ENCODE measurements around the gene L3MBTL4.
A peak's percentile ranks its signal among the peaks of the same experiment; 100 is the strongest.

L3MBTL4 gene

DNA sequence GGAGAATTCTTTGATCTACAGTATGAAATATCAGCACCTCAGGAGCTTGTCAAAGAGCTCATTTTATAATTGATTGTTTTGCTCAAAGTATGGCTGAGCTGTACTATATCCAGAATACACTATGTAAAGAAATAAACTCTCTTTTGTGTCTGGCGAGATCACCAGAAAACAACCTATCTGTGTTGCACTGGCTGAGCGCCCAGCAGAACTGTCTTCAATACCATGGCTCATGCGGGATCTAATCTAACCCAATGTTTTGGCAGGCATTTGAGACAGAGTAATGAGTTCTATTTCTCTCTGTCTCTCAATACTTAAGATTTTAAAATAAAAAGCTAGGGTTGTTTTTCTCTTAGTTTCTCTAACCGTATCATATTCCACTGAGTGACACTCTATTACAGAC, 192.4 kb downstream of the L3MBTL4 start:
- TF ChIP-seq, protein P1, sequence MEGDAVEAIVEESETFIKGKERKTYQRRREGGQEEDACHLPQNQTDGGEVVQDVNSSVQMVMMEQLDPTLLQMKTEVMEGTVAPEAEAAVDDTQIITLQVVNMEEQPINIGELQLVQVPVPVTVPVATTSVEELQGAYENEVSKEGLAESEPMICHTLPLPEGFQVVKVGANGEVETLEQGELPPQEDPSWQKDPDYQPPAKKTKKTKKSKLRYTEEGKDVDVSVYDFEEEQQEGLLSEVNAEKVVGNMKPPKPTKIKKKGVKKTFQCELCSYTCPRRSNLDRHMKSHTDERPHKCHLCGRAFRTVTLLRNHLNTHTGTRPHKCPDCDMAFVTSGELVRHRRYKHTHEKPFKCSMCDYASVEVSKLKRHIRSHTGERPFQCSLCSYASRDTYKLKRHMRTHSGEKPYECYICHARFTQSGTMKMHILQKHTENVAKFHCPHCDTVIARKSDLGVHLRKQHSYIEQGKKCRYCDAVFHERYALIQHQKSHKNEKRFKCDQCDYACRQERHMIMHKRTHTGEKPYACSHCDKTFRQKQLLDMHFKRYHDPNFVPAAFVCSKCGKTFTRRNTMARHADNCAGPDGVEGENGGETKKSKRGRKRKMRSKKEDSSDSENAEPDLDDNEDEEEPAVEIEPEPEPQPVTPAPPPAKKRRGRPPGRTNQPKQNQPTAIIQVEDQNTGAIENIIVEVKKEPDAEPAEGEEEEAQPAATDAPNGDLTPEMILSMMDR (IDR thresholded peaks at IDR 0.05; ENCODE audit: control insufficient read depth, extremely low read depth, insufficient read depth) = no peak
- no peak overlapping the region for H3K4me3 ChIP-seq (ENCODE audit: low read depth, low read length)
- no peak for DNase-seq (ENCODE audit: low read depth)

DNA sequence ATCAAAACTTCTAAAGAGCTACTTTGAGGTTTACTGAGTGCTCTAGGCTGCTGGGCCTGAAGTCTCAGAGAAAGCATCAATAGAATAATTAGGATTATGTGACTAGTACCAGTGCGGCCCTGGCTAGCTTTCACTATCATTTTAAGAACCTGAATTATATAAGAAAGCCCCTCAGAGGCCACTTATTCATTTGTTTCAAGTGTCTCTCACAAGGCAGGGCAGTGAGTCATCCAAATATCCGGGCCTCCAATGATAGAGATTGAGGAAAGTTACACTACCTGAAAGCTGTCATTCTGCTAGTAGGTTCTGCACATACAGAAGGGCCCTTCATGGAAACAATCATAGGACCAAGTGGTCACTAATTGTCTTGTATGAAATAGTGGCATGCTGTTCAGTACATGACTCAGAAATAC, 193.1 kb downstream of the L3MBTL4 start:
- no peak for DNase-seq (ENCODE audit: low read depth)
- no peak overlapping the region for H3K4me3 ChIP-seq (ENCODE audit: low read depth, low read length)
- TF ChIP-seq, protein P1 (IDR thresholded peaks at IDR 0.05; ENCODE audit: control insufficient read depth, extremely low read depth, insufficient read depth) = no peak

DNA sequence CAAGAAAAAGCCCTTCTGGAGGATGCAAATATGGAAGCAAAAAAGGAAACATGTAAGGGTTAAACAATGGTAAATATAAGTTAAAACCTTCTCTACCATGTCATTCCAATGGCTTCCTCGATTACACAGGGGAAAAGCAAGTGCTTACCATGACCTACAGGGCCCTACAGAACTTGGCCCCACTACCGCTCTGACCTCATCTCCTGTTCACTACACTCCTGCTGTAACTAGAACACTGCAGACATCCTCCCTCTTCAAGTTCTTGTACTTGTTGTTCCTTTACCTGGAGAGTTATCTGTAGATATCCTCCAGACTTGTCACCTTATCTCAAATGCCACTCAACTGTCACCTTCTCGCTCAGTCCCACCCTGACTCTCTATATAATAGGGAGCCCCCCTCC, 194.6 kb downstream of the L3MBTL4 start:
- DNase-seq (ENCODE audit: low read depth) = no peak
- TF ChIP-seq, protein P1 (IDR thresholded peaks at IDR 0.05; ENCODE audit: control insufficient read depth, extremely low read depth, insufficient read depth) = no peak

DNA sequence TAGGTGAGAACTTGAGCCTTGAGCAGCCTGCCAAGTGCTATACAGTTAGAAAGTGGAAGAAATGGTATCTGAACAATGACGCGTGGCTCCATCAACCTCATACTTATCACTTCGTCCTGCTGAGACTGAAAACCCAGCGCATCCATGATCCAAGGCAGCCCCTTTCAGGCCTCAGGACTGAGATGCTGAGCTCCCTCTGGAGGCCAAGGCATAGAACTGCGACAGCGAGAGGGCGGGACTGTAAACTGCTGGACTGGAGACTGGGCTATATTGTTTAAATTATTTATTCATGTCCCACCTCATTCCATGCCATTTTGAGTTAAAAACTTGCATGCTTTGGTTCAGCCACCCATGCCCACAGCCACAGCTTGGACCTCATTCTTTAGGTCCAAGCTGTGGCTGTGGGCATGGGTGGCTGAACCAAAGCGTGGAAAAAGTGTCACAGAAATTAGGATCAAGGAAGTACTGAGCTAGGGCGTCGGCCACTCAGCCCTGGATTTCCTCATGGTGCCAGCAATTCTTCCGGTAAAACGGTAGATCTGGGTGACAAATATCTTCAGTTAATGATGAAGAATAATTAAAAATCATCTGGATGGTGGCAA, 195.5 kb downstream of the L3MBTL4 start:
- TF ChIP-seq, protein P1 (IDR thresholded peaks at IDR 0.05; ENCODE audit: control insufficient read depth, extremely low read depth, insufficient read depth) = peak; percentile 91
- peak; percentile 14 for DNase-seq (ENCODE audit: low read depth)

More for the DNA sequence above, 194.6 kb downstream of the L3MBTL4 start:
- no peak overlapping the region for H3K4me3 ChIP-seq (ENCODE audit: low read depth, low read length)

DNA sequence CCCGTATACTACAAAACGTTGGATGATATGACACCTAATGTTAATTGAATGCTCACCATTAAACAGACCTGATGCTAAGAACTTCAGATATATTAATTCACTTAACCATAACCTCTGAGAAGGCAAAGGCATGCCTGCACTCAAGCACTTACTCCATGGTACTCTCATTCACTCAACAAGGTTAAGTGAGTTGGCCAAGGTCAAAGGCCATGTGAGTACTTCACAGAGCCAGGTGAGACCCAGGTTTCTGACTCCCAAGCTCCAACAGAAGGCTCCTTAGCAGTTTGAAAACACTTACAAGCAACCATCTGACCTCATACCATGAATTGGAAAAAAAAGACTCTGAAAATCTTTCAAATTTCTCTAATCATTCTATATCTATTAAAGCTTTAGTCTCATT, 198.8 kb downstream of the L3MBTL4 start:
- DNase-seq (ENCODE audit: low read depth) = no peak
- TF ChIP-seq, protein P1 (IDR thresholded peaks at IDR 0.05; ENCODE audit: control insufficient read depth, extremely low read depth, insufficient read depth) = no peak
- H3K4me3 ChIP-seq (ENCODE audit: low read depth, low read length) = no peak overlapping the region

More for the DNA sequence above, 195.5 kb downstream of the L3MBTL4 start:
- no peak overlapping the region for H3K4me3 ChIP-seq (ENCODE audit: low read depth, low read length)

DNA sequence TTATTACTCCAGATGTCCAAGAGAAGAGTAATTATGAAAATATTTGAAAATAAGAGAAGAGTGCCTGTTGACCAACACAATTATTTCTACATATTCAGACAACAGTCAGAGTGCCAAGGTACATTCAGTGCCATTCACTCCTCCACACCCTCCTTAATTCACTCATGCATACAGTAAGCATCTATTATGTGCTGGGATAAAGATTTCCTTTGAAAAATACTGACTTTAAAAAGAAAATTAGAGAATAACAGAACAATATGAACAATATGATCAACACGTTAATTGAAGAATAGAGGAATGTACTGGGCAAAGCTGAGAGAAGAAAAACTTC, 203.6 kb downstream of the L3MBTL4 start:
- DNase-seq (ENCODE audit: low read depth) = no peak
- H3K4me3 ChIP-seq (ENCODE audit: low read depth, low read length) = no peak overlapping the region
- TF ChIP-seq, protein P1 (IDR thresholded peaks at IDR 0.05; ENCODE audit: control insufficient read depth, extremely low read depth, insufficient read depth) = no peak
